NCI-H82 treated with DMSO at 0.1 percent for 48 hours (cell line): ENCODE results near the gene TAS1R1.
"Not testable (repeated sequence)": the region's sequence is repeated elsewhere in the genome, so short reads cannot be mapped to it uniquely, and the experiment has no call there.

Source experiments
- DNase-seq: peaks from one replicate; lab custom pipeline; 2025; ENCODE audit not compliant: unreplicated experiment; lab: John Stamatoyannopoulos, UW

Gene TAS1R1

GRCh38 chr1:6519935-6520671, 35.0 kb upstream of the TAS1R1 start:
- DNase-seq = no peak

GRCh38 chr1:6521536-6521935, 33.6 kb upstream of the TAS1R1 start:
- DNase-seq = no peak

- peak; percentile 28 for DNase-seq
These were observed 31.5 kb upstream of the TAS1R1 start for GRCh38 chr1:6523566-6523965.

GRCh38 chr1:6526316-6526715, 28.8 kb upstream of the TAS1R1 start:
- DNase-seq = no peak

GRCh38 chr1:6528492-6528891, 26.6 kb upstream of the TAS1R1 start:
- no peak for DNase-seq

GRCh38 chr1:6530504-6531160, 24.5 kb upstream of the TAS1R1 start:
- no peak for DNase-seq

GRCh38 chr1:6531996-6532395, 23.1 kb upstream of the TAS1R1 start:
- DNase-seq = no peak

- DNase-seq = no peak
These were observed 20.8 kb upstream of the TAS1R1 start for GRCh38 chr1:6534248-6534822.

DNA sequence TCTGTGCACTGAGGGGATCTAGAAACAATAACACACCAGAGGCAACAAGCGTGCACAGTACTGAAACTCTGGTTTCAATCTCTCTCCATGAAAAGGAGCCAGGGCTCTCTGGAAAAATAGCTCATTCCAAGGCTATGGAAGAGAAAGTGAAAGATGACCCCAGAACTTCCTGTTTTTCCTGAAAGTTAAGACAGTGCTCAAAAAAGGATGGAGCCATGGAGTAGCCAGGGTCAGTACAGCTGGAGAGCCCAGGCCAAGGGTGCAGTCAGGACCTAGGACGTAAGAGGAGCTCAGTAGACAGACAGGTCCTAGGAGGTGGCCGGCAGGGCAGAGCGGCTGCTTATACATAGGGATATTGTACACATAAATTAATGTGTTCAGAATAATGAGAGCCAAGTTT, 19.9 kb upstream of the TAS1R1 start:
- no peak for DNase-seq

DNA sequence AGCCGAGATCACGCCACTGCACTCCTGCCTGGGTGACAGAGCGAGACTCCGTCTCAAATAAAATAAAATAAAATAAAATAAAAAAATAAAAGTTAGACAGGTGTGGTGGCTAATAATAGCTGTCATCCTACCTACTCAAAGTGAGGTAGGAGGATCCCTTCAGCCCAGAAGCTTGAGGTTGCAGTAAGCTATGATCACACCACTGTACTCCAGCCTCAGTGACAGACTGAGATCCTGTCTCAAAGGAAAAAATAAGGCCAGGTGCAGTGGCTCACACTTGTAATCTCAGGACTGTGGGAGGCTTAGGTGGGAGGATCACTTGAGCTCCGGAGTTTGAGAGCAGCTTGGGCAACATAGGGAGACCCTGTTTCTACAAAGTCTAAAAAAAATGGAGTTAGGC, 18.8 kb upstream of the TAS1R1 start:
- DNase-seq = no peak

DNA sequence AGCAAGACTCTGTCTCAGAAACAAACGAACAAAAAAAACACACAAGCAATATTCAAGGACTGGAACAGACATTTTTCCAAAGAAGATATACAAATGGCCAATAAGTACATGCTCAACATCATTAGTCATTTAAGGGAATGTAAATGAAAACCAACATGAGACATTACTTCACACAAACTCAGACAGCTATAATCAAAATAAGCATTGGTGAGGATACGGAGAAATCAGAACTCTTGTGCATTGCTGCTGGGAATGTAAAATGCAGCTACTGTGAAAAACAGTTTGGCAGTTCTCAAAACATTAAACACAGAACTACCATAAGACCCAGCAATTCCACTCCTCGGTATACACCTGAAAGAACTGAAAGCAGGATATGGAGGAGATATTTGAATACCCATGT, 16.2 kb upstream of the TAS1R1 start:
- DNase-seq = no peak

- no peak for DNase-seq
These were observed 10.3 kb upstream of the TAS1R1 start for GRCh38 chr1:6544831-6545230.

GRCh38 chr1:6545276-6546112, 9.6 kb upstream of the TAS1R1 start:
- DNase-seq = no peak

DNA sequence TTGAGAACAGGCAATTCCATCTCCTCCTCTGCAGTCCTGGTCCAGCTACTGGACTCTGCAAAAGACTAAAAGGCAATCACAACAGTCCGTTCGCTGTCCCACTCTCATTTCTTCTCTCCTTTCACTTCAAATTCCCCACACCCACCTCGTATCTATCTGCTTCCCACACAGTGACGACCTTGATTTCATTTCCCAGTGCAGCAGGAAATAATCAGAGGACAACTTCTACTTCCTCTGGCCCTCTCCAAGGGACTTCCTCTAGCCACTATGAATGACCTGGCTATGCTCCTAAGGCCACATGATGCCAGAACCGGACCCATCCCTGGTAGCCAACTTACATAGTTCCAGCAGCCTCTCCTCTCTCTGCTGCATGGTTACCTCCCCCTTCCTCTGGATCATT, 8.8 kb upstream of the TAS1R1 start:
- DNase-seq = no peak

DNA sequence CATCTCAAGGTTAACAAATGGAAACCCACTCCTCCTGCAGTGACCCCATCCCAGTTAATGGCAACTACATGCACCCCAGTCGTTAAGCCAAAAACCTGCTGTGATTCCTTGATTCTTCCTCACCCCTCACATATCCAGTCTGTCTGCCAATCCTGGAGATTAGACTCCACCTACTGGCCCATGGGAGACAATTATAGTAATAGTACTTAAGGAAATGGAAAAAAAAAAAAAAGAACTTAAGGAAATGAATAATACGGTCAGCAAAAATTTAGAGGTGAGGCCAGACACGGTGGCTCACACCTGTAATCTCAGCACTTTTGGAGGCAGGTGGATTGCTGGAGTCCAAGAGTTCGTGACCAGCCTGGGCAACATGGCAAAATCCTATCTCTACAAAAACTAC, 7.8 kb upstream of the TAS1R1 start:
- no peak for DNase-seq

DNA sequence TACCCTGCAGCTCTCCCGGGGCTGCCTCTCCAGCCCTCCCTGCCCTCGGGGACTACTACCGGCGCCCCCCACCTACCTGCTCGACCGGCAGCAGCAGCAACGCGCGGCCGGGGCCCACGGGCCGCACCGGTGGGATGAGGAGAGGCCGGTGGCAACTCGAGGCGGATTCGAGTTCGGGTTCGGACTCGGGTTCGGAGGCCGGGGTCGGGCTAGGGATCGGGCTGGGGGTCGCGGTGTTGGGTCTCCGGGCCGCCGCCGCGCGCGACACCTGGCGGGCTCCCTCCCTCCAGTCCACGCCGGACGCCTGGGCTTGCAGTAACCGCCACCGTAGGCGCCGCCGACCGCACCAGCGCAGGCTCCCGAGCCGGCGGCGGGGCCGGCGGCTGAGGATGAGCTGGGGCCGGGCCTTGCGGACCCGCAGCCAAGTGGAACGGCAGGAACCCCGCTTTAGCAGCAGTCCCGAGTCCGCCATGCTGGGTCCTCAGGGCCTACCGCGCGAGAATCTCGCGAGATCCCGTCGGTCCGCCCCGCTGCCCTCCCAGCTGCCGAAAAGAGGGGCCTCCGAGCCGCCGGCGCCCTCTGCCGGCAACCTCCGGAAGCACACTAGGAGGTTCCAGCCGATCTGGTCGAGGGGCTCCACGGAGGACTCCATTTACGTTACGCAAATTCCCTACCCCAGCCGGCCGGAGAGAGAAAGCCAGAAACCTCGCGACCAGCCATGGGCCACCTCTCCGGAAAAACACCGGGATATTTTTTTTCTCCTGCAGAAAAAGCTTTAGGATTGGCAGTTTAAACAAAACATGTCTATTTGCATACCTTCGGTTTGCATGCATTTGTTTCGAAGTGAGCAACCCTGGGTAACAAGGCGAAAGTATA, 838 bp upstream of the TAS1R1 start, which contains the start of gene NOL9:
TSS of gene NOL9 (minus strand) at position 483 of the 876 bp plus-strand sequence. CDS start at position 472, 11 bp downstream.
- peak; percentile 74 for DNase-seq

DNA sequence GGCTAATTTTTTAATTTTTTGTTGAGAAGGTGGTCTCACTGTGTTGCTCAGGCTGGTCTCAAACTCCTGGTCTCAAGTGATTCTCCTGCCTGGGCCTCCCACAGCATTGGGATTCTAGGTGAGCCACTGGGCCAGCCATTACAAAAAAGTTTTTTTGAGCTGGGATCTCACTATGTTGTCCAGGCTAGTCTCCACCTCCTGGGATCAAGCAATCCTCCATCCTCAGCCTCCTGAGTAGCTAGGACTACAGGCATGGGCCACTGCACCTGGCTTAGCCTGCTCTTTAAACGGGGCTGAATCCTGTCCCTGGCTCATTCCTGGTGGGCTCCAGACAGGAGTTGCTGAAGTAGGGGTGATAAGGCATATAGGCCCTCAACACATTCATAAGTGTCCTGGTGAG, 2.5 kb downstream of the TAS1R1 start:
- no peak for DNase-seq

- not testable (repeated sequence) for DNase-seq
These were observed 4.1 kb downstream of the TAS1R1 start for GRCh38 chr1:6559161-6559560.

DNA sequence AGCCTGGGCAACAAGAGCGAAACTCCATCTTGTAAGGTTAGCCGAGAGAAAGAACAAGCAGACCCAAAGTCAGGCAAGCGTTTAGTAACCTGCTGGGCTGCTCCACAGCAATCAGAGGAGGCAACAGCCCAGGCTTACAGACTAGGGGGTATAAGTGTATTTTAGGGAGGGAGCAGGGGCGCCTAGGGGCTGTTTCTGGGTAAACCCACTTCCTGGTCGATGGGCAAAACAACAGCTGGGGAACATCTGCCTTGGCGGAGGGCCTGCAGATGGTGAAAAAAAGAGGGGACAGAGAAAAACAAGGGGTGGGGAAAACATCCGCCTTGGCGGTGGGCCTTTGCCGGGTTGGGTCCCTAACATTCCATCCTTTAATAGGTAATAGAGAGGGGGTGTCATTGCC, 5.2 kb downstream of the TAS1R1 start:
- no peak for DNase-seq

DNA sequence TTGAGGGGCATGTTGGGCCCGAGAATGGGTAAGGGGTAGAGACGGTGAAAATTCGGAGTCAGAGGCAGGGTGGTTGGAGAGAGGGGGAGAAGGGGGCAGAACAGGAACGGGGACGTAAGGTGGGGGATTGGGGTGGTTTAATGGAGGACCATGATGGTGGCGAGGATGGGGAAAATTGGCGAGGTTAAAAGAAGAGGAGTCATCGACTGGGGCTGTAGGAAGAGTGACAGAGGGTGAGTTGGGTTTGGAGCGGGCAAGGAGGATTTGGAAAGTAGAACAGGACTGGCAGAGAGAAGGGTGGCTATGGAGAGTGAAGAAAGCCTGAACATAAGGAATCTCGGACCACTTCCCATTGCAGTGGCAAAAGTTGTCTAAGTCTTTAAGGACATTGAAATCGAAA, 13.9 kb downstream of the TAS1R1 start:
- DNase-seq = no peak
